HG03064 (cell line): ENCODE measurements around the gene QRICH1.

Source experiments
- ATAC-seq: cut with Tn5 transposase; IDR thresholded peaks from one replicate; pipeline ENCODE4 v1.9.1; 2021; ENCODE audit warnings: low read depth; ENCODE audit not compliant: unreplicated experiment

The QRICH1 gene

DNA sequence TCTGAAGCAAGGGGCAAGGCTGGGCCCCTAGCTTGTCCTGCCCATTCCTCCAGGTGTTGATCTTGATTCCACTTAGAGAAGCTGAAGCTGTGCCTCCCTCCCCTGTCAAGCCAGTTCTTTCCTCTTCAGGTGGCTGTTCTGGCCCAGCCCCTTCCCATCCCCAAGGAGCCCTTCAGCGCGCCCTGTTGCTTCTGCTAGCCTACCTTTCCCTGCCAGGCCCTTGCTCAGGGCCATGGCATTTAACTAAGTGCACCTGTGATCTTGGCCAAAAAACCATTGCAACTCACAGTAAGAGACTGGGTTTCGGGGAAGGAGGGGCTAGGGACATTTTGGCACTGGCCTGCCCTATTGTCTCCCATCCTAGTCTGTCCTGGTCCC, 88.6 kb downstream of the QRICH1 start:
- no peak for ATAC-seq

DNA sequence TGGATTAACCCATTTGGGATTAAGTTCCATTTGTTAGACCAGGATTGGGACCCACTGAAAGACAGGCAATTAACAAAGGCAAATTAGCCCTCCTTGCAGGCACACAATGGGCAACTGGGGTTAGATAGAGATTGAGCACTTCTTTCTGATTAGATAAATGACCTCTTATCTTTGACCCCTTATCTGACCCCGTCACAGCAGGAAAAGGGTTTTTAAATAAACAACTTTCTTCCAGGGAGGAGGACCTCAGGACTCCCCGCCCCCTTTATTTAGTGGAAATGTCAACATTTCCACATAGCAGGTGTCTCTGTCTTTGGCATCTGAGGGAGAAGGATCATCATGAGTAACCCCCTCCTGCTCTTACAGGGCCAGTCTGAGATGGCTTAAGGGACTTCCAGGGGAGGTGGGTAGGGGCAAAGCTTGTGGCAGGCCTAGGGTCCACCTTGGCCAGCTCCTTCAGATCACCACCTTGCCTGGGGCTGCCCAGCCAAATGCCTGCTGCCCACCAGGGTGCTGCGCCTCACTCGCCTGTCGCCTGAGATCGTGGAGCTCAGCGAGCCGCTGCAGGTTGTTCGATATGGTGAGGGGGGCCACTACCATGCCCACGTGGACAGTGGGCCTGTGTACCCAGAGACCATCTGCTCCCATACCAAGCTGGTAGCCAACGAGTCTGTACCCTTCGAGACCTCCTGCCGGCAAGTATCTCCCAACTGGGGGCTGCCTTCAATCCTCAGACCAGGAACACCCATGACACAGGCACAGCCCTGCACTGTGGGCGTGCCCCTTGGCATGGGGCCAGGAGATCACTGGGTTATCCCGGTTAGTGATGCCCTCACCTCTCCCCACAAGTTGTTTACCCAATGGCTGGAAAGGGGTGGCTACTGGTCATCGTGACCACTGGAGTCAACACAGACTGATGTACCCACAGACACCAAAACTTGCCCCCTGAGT, 89.2 kb downstream of the QRICH1 start:
- ATAC-seq, result no peak

DNA sequence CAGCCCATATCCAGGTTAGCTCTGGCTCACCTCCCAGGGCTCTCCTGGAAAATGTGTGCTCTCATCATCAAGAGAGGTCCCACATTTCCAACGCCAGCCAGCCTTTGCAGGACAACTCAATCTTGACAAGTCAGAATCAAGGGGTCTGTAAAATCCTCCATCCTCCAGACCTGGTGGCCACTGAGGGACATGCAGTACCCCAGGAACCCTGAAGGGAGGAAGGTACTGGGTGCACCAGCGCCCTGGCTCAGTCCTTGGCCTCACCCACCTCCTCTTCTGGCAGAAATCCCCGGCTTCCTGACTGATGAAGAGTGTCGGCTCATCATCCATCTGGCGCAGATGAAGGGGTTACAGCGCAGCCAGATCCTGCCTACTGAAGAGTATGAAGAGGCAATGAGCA, 92.7 kb downstream of the QRICH1 start:
- no peak for ATAC-seq

DNA sequence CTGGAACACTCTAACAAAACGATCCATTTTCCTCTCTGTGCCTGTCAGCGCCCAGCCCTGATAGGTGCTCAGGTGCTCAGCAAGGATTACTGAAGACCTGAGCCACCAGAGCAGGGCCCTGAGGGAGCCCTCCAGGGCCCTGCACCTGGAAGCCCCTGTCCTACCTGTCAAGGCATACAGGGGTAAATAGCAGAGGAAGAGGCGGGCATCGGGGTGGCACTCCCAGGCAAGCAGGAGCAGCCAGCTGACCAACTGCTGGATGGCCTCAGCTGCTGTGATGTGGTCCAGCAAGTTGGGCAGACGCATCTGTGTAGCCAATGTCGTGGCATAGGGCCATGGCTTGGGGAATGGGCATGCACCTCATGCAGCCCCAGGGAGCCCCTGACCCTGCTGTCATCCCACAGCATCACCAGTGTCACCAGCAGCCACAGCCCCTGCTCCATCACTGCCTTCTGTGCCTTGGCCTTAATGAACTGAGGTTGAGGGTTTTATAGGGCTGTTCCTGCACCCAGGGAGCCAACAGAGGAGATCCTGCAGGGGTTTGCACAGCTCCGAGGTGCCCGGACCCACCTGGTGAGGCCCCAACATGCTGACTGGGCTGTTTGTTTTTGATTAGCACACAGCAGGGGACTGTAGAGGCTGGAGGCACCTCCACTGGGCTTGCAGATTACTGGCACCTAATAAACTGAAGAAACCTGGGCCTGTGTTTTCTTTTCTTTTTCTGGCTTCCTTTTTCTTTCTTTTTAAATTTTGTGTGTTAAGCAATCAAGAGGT, 94.6 kb downstream of the QRICH1 start:
- no peak for ATAC-seq

DNA sequence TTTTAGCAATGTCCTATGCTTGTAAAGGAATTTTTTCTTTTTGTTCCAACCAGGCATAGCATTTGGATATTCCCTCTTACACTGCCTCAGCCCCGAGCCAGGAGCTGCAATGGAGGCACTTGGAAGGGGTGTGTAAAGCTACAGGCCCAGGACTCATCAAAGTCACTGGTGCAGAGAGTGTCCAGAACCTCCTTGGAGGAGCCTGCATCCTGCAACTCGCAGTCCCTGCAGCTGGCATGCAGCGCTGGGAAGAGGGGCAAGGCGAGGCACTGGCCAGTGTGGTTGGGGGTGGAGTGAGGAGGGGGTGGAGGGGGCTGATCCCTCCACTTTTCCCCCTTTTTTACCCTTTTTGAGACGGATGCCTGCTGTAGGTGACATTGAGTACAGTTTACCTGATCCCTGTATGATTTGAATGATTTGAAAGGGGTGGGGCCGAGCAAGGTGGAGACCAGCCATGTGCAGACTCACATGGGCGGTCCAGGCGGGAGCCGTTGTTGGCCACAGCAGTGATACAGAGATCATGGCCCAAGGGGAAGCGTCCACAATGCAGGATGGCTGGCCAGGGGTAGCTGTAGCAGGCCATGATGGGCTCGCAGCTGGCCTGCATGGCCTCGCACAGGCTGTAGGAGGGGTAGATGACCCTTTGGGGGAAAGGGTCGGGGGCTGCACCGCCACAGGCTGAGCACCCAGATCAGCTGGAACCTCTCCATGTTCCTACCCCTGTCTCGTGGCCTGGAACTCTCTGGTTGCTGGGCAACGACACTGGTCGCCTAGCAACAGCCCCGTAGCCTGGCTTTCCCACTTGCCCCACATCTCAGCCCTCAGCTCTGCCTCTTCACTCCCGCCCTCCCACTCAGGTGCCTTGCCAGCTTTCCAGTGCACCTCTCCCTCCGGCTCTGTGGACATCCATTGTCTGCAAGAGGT, 95.9 kb downstream of the QRICH1 start:
- no peak for ATAC-seq

DNA sequence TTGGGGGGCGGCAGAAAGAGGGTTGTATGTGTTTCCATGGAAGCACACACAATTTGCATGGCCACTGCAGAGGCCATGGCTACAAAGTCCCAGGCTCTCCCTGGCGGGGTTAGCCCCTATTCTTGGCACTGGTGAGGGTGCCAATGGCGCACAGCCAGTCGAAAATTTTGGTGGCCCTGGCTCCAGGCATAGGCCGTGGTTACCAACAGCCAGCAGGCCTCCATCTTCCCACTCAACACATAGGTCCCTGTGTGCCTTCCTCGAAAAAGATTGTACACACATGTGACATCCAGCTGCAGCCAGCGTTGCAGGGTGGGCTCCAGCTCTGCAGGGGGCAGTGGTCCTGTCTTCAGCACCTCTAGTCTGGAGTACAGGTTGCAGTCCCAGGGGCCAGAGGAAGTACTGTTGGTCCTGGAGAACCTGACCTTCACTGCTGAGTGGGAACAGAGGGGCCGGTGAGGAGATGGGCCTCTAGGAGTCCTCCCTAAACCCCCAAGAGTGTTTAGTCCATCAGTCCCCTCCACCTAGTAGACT, 96.7 kb downstream of the QRICH1 start:
- no peak for ATAC-seq

DNA sequence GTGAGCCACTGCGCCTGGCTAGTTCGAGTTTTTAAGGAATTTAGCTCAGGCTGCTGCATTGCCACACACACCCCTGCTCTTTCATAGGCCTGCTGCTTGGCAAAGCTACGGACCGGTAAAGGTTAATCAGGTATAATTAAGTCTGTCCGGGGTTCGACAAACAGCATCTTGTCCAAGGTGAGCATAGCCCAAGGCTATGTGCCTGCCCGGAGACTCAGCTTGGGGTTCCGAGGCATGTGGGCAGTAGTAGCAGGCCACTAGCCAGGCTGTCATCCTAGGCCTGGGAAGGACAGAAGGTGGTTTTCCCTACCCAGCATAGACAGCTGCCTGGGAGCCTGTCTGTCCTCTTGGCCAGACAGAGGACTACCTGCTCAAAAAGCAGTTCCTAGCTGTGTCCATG, 97.2 kb downstream of the QRICH1 start:
- ATAC-seq, result no peak

DNA sequence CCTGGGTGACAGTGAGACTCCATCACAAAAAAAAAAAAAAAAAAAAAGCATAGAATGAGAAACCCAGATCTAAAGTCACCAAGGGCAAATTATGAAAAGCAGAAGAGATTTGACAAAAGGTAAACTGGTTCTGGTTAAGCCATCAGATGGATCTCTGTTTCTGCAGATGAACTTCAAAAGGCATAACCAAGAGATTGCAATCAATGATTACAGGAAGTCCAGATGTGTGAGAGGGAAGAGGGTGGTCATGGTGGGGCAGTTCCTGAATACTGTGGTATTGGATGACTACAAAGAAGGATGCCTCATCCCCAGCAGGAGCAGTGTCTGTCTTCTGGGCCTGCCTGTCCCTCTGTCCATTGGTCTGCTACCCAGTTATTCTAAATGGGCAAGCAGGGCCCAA, 100.0 kb downstream of the QRICH1 start:
- ATAC-seq, result no peak

DNA sequence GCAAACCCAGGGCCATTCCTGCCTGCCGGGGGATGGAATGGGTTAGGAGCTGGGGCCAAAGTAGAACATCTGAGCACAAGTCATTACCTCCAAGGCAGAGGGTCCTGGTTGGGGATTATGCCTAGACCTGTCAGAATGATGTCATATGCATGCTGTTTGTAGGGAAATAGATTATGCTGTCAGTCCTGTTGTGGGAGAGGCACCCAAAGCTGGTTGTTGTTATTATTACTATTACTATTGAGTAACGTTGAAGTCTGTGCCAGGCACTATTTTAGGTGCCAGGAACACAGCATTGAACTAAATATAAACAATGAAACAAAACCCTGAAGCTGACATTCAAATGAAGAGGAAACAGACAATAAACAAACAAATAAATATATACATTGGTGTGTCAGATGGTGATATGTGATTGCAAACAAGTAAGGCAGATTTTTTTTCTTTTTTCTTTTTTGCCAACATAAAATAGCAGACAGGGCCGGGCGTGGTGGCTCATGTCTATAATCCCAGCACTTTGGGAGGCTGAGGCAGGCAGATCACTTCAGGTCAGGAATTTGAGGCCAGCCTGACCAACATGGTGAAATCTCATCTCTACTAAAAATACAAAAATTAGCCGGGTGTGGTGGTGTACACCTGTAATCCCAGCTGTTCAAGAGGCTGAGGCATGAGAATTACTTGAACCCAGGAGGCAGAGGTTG, 101.9 kb downstream of the QRICH1 start:
- ATAC-seq, result no peak

DNA sequence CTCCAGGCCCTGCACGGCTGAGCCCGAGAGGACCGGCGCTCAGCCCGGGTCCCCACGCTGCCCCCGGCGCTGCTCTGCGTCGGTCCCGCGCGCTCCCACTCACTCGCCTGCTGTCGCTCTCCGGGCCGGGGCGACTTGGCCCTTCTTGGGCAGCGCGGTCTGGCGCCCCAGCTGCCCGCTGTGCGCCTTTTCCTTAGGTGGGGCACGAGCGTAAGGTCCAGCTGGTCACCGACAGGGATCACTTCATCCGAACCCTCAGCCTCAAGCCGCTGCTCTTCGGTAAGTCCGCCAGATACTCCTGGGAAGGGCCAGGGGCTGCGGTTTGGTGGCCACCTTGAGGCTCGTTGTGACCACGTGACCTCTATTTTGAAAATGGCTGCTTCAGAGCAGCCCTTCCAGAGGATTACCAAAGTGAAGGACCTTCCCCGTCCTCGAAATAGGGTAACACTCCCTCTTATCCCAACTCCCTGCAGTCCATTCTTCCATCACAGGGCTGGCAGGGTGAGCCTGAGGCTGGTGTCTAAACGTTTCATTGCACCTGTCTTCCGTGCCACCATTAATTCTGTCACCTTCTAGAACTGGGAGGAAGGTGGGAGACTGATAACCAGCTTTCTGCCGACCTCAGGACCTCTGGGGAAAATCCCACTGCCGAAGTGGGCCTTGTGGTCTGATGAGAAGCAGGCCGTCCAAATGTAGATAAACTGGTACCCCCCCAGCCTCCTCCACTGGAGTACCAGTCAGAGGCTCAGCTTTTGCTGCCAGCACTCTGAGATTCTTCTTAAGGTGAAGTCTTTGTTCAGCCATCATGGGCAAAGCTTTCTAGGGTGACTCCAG, 103.0 kb downstream of the QRICH1 start:
- ATAC-seq, result peak; percentile 9

DNA sequence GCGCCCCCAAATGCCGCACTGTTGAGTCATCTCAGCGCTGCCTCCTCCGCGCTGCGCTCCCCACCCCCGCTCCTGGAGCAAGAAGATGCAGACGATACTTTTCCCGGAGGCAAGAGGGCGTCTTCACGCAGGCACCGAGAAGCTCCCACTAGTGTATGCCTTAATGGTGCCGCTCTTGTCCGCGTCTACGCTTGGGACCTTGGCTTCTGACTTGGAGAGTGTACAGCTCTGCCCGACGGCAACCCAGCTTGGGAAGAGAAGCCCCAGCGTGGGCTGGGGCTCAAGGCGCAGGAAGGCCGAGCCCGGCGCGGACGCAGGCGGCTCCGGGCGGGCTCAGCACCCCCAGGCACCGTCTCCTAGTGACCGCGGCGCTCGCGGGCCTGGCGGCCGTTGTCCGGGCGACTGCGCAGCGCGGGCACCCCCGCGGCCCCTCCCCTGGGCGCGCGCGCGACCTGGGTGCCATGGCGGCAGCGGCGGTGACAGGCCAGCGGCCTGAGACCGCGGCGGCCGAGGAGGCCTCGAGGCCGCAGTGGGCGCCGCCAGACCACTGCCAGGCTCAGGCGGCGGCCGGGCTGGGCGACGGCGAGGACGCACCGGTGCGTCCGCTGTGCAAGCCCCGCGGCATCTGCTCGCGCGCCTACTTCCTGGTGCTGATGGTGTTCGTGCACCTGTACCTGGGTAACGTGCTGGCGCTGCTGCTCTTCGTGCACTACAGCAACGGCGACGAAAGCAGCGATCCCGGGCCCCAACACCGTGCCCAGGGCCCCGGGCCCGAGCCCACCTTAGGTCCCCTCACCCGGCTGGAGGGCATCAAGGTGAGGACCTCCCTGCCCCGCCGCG, 103.9 kb downstream of the QRICH1 start, which contains the start of gene P4HTM:
TSS of gene P4HTM (plus strand) at position 446 of the 840 bp plus-strand sequence. CDS start at position 462, 16 bp downstream.
- peak; percentile 54 for ATAC-seq

DNA sequence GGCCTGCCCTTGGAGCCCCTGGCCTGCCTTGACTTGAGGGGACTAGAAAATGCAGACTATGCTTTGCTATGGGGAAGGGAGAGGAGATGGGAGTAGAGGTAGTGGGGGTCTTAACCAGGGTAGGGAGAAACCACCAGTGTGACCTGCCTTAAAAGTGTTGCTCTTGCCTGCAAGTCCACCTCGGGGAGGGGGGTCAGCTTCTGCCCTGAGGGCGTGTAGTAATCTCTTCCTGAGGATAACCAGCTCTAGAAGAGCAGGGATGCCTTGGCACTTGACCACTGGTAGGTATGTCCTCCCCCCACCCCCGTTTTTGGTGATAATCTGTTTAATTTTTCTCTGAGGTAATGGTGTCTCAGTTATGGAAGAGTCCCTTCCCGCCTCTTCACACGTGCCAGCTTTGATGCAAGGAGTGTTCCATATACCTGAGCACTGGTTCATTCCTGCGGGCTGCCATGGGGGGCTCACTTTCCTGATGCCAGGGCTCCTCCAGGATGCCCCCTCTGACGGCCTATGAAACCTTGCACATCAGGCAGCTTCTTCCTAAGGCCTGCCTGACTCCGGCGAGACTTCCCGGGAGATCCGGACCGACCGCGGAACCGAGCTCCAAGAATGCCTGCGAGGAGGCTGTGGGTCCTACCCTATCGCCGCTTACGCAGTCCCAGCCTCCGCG, 104.6 kb downstream of the QRICH1 start:
- no peak for ATAC-seq

DNA sequence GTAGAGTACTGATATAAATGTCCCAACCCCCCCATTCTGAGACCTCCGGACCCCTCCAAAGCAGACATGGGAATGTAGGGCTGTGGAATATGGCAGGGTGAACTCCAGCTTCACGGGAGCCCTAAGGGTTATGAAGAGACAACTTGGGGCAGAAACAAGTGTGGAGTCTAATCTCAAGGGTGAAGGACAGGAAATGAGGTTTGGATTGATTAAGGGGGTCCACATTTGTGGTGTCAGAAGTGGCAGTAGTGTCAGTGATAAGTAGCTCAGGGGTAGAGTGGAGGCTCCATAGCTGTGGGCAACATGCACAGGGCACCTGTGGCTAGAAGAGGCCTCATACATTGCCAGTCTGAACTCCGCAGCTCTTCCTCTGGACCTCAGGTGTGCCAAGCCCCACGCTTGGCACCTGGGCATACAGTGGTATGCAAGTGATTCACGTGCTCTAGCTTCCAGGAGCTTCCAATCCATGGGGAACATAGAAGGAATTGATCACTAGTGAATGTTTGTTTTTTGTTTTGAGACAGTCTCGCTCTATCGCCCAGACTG, 108.0 kb downstream of the QRICH1 start:
- ATAC-seq, result no peak

DNA sequence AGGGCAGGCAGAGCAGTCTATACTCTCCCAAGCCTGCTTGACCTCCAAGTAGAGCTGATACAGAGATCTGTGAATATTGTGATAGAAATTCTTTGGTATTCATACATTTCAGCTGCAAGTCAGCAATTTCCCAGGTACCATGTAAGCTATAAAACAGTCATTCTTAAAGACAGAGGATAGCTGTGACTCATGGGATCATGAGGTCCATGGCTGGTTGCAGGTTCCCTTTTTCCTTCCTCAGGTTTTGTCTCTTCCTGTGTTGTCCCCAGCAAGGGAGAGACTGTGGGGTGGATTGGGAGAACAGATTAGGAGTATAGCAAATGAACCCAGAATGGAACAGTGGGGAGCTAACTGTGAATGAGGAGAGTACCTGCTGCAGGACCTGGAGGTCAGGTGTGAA, 109.2 kb downstream of the QRICH1 start:
- no peak for ATAC-seq

DNA sequence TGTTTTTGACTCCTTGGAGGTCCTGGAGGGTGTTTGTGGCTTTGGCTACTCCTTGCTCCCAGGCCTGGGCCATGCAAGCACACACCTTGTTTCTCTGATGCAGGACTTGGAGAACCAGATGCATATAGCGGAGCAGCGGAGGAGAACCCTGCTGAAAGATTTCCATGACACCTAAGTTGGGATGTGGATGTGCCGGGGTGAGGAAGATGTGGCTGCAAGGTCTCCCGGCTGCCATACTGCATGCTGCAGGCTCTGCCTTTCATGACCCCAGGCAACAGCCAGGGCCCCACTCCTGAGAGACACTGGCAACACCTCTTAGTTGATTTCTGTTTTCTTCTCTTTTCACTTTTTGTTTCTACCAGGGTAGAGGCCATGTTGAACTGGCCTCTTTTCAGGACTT, 110.8 kb downstream of the QRICH1 start:
- no peak for ATAC-seq

DNA sequence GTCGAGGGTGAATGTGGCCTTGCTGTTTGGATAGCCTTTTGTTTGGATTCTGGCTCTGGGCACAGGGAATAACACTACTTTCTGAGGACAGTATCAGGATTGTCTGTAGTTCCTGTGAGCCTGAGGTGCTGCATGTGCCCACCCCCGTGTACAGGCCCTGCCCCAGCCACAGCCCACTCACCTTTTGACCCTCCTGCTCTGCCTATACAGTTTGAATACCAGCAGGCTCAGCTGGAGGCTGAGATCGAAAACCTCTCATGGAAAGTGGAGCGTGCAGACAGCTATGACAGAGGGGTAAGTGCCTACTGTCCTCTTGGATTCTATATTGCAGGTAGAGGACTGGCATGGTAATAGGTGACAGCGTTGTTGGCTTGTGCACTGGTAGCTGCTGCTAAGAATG, 111.2 kb downstream of the QRICH1 start:
- no peak for ATAC-seq

DNA sequence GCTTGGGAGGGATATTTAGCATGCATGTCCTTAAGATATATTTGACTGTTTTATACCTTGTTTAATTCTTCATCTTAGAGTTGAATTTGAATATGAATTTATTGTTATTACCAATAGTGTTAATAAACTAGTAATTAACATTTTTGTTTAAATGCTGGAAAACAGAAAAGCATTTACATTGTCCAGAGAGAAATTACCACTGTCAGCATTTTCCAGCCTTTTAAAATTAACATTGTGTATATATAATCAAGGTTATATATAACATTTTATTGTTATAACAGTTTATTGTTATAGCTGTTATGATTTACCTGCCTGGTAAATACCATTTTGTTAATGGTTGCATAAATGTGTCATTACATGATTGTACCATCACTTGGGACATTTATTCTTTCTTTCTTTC, 111.9 kb downstream of the QRICH1 start:
- no peak for ATAC-seq
